Cardiac muscle cell (in vitro differentiated cells and primary cell): ENCODE data around the gene BRI3BP. TPM values are rescaled to one million over a fixed set of nuclear protein-coding genes. Genes with fewer than 3 reads are reported as not detected.
A peak's percentile ranks its signal among the peaks of the same experiment; 100 is the strongest.
"Not testable (repeated sequence)": the region's sequence is repeated elsewhere in the genome, so short reads cannot be mapped to it uniquely, and the experiment has no call there.

Experiments used
- DNase-seq, 2 donors: peaks; one replicate each; pipeline versions ENCODE4 v3.0.0 to v3.0.0-alpha.2; 2010 to 2017; ENCODE audit warnings: low read depth in 1 of 2, low spot score in 1 of 2
- H3K27ac ChIP-seq: fragments of 200-600 bp; sonication (generic); 2 replicates; pipeline ENCODE4 v1.5.1; 2016
- H3K27me3 ChIP-seq: fragments of 200-600 bp; sonication (generic); 2 replicates; pipeline ENCODE4 v1.6.0; 2016; ENCODE audit warnings: control low read depth
- H3K36me3 ChIP-seq: fragments of 200-600 bp; sonication (generic); 2 replicates; pipeline ENCODE4 v1.5.1; 2016; ENCODE audit warnings: control low read depth
- H3K4me1 ChIP-seq: fragments of 200-600 bp; sonication (generic); 2 replicates; pipeline ENCODE4 v1.8.1; 2017; ENCODE audit warnings: low read depth, mild to moderate bottlenecking, mixed run types
- H3K4me3 ChIP-seq: fragments of 200-600 bp; sonication (generic); 2 replicates; pipeline ENCODE4 v1.5.1; 2016; ENCODE audit warnings: mild to moderate bottlenecking
- H3K9me3 ChIP-seq: fragments of 200-600 bp; sonication (generic); 2 replicates; pipeline ENCODE4 v1.5.1; 2017; ENCODE audit warnings: low read depth, mild to moderate bottlenecking, control low read depth
- CTCF ChIP-seq: IDR thresholded peaks from 2 replicates; pipeline ENCODE4 v1.5.1; 2012; ENCODE audit warnings: low read depth, mild to moderate bottlenecking, low read length
- polyA plus RNA-seq: library from polyadenylated mRNA; unstranded; fragments of >200 nt; fragmentation: Nextera tagmentation; extraction: Ambion mirVana; gene quantifications from 2 replicates; pipeline ENCODE4 v1.2.1, GENCODE V29; 2016
- total RNA-seq: library from RNA; depleted of rRNA; stranded (reverse); fragments of >200 nt; gene quantifications from 2 replicates; pipeline ENCODE4 v1.2.3, GENCODE V29; 2016

Gene BRI3BP
- total and polyA plus RNA-seq, 2 experiments from 2014 or later = 3.5 to 4.3 TPM

- Histone ChIP-seq H3K27ac (peak overlapping the region; percentile 50), H3K4me1 (peaks cover 5% of the 10 kb centered on the region), H3K4me3 (no peak overlapping the region), H3K36me3 (no peaks in the 10 kb centered on the region), H3K9me3 (no peaks in the 10 kb centered on the region), H3K27me3 (no peaks in the 10 kb centered on the region)
- DNase-seq = peak in 1 of 2 donors; percentile 46
- no peak for TF ChIP-seq CTCF
These were observed 76.7 kb downstream of the BRI3BP start for GRCh38 chr12:125070112-125070511.

GRCh38 chr12:125070661-125071390 lies 77.4 kb downstream of the BRI3BP start:
- Histone ChIP-seq H3K36me3 (no peaks in the 10 kb centered on the region), H3K27ac (no peak overlapping the region), H3K4me1 (peaks cover 5% of the 10 kb centered on the region), H3K4me3 (no peak overlapping the region), H3K27me3 (no peaks in the 10 kb centered on the region), H3K9me3 (no peaks in the 10 kb centered on the region)
- no peak for DNase-seq
- no peak for TF ChIP-seq CTCF

GRCh38 chr12:125071456-125071855 lies 78.0 kb downstream of the BRI3BP start:
- no peaks in the 10 kb centered on the region for H3K36me3 ChIP-seq
- no peak for TF ChIP-seq CTCF
- no peak for DNase-seq
- H3K4me3 ChIP-seq = no peak overlapping the region
- H3K27me3 ChIP-seq = no peaks in the 10 kb centered on the region
- H3K27ac ChIP-seq = no peak overlapping the region
- no peaks in the 10 kb centered on the region for H3K9me3 ChIP-seq
- peaks cover 5% of the 10 kb centered on the region for H3K4me1 ChIP-seq

- Histone ChIP-seq H3K36me3 (no peaks in the 10 kb centered on the region), H3K27ac (no peak overlapping the region), H3K4me3 (no peak overlapping the region), H3K9me3 (no peaks in the 10 kb centered on the region), H3K27me3 (no peaks in the 10 kb centered on the region), H3K4me1 (peaks cover 5% of the 10 kb centered on the region)
- no peak for TF ChIP-seq CTCF
- DNase-seq = no peak
These were observed 79.1 kb downstream of the BRI3BP start for GRCh38 chr12:125072496-125072895.

- not testable (repeated sequence) for H3K4me1 ChIP-seq, H3K27ac ChIP-seq, H3K27me3 ChIP-seq, H3K4me3 ChIP-seq, H3K9me3 ChIP-seq, H3K36me3 ChIP-seq, DNase-seq
These were observed 80.8 kb downstream of the BRI3BP start for GRCh38 chr12:125074294-125074693.

- Histone ChIP-seq H3K36me3 (peaks cover 4% of the 10 kb centered on the region), H3K27me3 (no peaks in the 10 kb centered on the region), H3K4me1 (no peaks in the 10 kb centered on the region)
These were observed 82.7 kb downstream of the BRI3BP start for GRCh38 chr12:125076103-125076502.

More at GRCh38 chr12:125076103-125076502, 82.7 kb downstream of the BRI3BP start:
- Histone ChIP-seq H3K4me3 (no peak overlapping the region), H3K9me3 (no peaks in the 10 kb centered on the region), H3K27ac (no peak overlapping the region)
- no peak for TF ChIP-seq CTCF
- DNase-seq = no peak
